ENCODE data around the gene SKA2.

GRCh38 chr17:59126809-59127417 lies 28.1 kb downstream of the SKA2 start:
- TF ChIP-seq, protein P1, sequence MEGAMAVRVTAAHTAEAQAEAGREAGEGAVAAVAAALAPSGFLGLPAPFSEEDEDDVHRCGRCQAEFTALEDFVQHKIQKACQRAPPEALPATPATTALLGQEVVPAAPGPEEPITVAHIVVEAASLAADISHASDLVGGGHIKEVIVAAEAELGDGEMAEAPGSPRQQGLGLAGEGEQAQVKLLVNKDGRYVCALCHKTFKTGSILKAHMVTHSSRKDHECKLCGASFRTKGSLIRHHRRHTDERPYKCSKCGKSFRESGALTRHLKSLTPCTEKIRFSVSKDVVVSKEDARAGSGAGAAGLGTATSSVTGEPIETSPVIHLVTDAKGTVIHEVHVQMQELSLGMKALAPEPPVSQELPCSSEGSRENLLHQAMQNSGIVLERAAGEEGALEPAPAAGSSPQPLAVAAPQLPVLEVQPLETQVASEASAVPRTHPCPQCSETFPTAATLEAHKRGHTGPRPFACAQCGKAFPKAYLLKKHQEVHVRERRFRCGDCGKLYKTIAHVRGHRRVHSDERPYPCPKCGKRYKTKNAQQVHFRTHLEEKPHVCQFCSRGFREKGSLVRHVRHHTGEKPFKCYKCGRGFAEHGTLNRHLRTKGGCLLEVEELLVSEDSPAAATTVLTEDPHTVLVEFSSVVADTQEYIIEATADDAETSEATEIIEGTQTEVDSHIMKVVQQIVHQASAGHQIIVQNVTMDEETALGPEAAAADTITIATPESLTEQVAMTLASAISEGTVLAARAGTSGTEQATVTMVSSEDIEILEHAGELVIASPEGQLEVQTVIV (CRISPR knock-in tag; IDR thresholded peaks at IDR 0.05; ENCODE audit: borderline replicate concordance), result no peak
- TF ChIP-seq JUNB (CRISPR knock-in tag; conservative IDR thresholded peaks at IDR 0.05) (no peak), LARP7 (IDR thresholded peaks at IDR 0.05) (no peak), TAF1 (IDR thresholded peaks at IDR 0.05; ENCODE audit: control insufficient read depth, extremely low read depth, insufficient read depth, low read length, severe bottlenecking) (no peak), PRPF4 (IDR thresholded peaks at IDR 0.05; ENCODE audit: insufficient read depth, low read depth, low read length, poor library complexity, severe bottlenecking) (no peak), ZNF696 (CRISPR knock-in tag; conservative IDR thresholded peaks at IDR 0.05) (no peak), PHF8 (IDR thresholded peaks at IDR 0.05; ENCODE audit: borderline replicate concordance, low read length) (no peak), ZNF239 (CRISPR knock-in tag; IDR thresholded peaks at IDR 0.05) (no peak)
- TF ChIP-seq, protein P2, sequence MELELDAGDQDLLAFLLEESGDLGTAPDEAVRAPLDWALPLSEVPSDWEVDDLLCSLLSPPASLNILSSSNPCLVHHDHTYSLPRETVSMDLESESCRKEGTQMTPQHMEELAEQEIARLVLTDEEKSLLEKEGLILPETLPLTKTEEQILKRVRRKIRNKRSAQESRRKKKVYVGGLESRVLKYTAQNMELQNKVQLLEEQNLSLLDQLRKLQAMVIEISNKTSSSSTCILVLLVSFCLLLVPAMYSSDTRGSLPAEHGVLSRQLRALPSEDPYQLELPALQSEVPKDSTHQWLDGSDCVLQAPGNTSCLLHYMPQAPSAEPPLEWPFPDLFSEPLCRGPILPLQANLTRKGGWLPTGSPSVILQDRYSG (tag; conservative IDR thresholded peaks at IDR 0.05; ENCODE audit: low read depth), result no peak
- TF ChIP-seq, protein P3, sequence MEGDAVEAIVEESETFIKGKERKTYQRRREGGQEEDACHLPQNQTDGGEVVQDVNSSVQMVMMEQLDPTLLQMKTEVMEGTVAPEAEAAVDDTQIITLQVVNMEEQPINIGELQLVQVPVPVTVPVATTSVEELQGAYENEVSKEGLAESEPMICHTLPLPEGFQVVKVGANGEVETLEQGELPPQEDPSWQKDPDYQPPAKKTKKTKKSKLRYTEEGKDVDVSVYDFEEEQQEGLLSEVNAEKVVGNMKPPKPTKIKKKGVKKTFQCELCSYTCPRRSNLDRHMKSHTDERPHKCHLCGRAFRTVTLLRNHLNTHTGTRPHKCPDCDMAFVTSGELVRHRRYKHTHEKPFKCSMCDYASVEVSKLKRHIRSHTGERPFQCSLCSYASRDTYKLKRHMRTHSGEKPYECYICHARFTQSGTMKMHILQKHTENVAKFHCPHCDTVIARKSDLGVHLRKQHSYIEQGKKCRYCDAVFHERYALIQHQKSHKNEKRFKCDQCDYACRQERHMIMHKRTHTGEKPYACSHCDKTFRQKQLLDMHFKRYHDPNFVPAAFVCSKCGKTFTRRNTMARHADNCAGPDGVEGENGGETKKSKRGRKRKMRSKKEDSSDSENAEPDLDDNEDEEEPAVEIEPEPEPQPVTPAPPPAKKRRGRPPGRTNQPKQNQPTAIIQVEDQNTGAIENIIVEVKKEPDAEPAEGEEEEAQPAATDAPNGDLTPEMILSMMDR (IDR thresholded peaks at IDR 0.05 in 2 of 3, conservative IDR thresholded peaks at IDR 0.05 in 1 of 3; ENCODE audit: insufficient read depth in 2 of 3, low read depth in 1 of 3, low read length in 3 of 3), result no peak
- TF ChIP-seq, protein P4, sequence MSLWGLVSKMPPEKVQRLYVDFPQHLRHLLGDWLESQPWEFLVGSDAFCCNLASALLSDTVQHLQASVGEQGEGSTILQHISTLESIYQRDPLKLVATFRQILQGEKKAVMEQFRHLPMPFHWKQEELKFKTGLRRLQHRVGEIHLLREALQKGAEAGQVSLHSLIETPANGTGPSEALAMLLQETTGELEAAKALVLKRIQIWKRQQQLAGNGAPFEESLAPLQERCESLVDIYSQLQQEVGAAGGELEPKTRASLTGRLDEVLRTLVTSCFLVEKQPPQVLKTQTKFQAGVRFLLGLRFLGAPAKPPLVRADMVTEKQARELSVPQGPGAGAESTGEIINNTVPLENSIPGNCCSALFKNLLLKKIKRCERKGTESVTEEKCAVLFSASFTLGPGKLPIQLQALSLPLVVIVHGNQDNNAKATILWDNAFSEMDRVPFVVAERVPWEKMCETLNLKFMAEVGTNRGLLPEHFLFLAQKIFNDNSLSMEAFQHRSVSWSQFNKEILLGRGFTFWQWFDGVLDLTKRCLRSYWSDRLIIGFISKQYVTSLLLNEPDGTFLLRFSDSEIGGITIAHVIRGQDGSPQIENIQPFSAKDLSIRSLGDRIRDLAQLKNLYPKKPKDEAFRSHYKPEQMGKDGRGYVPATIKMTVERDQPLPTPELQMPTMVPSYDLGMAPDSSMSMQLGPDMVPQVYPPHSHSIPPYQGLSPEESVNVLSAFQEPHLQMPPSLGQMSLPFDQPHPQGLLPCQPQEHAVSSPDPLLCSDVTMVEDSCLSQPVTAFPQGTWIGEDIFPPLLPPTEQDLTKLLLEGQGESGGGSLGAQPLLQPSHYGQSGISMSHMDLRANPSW (CRISPR knock-in tag; IDR thresholded peaks at IDR 0.05), result no peak

All from K562 (cell line).